Mesenteric fat pad (tissue), 1 donor: Measurements from ENCODE around the gene WDFY2. TPM values are rescaled to one million over a fixed set of nuclear protein-coding genes. Genes with fewer than 3 reads are reported as not detected.

Experiments used
- DNase-seq: peaks from one replicate; pipeline ENCODE4 v3.0.0-alpha.2; 2020; ENCODE audit warnings: low spot score
- total RNA-seq: library from RNA; stranded (reverse); fragmentation: NEBNext Ultra II Directional; extraction: Animal tissue kit (Norgen Biotek cat#: 25700); gene quantifications from one replicate; pipeline ENCODE4 v1.2.1, GENCODE V29; 2021
- donor health status: DM: yes; HTN: yes; CAD: no.

Gene WDFY2
- total RNA-seq, 1 donor from 2014 or later: 16.3 TPM

DNA sequence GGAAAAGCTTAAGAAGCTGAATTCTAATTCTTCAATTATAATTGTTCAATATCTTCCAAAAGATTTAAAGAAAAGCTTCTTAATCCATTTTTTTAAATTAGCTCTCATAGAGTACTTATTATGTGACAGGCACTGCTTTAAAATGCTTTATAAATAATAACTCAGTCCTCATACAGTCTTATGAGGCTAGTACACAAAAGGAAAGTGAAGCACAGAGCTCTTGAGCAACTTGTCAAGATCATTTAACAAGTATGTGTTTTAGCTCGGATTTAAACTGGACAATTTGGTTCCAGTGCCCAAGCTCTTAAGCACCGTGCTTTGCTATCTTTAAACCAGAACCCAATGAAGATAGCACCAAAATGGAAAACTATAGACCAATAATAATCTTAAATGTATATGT is 113.6 kb downstream of the WDFY2 start:
- no peak for DNase-seq

GRCh38 chr13:51698352-51698751 is 114.1 kb downstream of the WDFY2 start:
- no peak for DNase-seq

DNA sequence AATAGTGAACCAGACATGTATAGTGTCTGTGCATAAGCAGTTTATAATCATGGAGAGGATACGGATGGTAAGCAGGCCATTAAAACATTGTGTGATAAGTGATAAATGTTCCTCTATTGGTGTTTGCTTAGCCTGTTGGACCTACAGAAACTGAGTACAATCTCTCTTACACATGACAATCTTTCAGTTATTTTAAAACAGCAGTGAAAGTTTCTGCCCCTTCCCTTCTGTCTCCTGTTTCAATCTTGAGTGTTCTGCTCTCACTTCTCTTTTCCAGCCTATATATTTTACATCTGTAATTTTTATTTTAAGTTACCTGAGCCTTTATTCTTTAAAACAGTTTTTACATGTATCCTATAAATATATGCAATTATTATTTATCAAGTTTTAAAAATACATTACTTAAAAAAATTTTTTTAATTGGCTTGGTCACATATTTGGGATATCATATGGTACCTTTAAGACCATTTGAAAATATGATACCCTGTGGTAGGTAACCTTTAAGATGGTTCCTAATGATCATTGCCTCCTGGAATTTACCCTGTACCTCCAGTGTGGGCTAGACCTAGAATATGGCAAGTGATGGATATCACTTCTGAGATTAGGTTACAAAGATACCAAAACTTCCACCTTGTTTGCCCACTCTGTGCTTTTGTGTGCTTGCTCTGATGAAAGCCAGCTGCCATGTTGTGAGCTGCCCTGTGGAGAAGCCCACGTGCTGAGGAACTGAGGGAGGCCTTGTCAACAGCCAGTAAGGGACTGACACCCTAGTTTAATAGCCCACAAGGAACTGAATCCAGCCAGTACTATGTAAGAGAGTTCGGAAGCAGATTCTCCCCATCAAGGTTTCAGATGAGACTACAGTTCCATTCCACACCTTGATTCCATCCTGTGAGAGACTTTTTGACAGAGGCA is 120.4 kb downstream of the WDFY2 start:
- DNase-seq: no peak

DNA sequence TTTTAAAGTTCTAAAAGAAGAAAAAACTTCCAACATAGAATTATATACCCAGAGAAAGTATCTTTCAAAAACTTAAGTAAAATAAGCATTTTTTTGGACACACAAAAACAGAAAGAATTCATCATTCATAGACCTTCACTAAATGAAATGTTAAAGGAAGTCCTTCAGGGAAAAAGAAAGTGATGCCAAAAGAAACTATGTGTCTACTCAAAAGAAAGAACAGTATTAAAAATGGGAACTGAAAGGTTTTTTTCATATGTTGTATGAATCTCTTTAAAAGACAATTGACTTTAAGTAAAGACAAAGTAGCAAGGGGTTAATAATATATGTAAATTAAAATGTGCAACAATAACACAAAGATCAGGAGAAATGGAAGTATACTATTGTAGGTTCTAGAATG is 123.2 kb downstream of the WDFY2 start:
- no peak for DNase-seq

- DNase-seq: no peak
Measured at GRCh38 chr13:51713807-51714206, 129.5 kb downstream of the WDFY2 start.

- DNase-seq: no peak
Measured at GRCh38 chr13:51714663-51715168, 130.5 kb downstream of the WDFY2 start.

GRCh38 chr13:51715613-51716012 is 131.4 kb downstream of the WDFY2 start:
- no peak for DNase-seq

DNA sequence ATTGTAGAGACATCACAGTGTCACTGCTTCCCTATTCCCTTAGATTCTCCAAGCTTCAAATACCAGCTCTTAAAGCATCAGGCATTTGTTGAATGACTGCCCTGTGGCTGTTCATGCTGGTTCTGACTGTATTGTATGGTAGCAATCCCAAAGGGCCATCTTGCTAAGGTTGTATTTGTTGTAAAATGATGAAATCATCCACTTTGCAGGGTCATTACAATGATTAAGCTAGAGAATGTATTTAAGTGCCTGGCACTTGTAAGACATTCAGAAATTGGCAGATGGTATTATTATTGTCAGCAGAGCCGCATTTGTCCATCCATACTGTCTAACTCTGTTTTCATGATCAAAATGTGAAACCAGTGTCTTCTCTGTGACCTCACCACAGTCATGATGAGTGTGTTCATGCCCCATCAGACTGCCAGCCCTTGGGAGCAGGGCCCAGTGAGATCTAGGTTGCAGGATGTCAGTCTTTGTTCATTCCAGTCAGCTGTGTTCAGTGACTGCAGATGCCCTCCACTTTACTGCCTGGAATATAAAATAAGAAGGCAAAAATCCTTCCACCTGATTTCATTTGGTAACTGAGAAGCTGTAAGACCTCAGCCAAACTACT is 133.6 kb downstream of the WDFY2 start:
- no peak for DNase-seq

DNA sequence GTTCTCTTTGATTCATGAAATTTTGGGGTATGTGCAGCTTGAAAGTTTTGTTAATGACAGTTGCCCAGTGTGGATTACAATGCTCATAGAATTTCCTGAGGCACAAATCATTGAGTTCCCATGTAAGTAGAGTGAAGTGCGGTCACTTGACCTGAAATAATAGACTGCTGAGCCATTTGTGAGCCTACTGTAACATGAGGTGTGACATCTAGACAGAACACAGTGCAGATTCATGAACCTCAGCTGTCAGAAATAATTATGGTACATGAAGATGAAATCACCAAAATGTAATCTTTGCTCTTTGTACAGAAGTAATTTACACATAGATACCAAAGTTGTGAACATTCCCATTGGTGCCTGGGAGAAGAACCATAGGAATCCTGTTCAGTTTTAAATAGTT is 135.1 kb downstream of the WDFY2 start:
- DNase-seq: no peak

DNA sequence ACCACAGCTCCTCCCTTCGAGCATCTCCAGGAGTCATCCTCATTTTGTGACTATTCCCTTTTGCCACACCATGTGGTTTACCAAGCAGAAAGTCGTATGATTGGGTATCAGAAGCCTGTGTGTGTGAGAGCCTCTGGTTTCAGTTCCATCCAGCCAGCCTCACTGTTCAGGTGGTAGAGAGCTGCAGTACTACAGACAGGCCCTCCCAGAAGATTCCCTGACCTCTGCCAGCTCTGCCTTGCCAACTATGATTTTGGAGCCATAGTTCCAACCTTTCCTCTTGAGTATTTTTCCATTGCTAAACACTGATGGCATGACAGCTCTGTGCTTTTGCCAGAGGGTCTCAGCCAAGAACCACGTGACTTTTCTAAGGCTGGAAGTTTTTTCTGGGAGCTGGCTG is 137.2 kb downstream of the WDFY2 start:
- DNase-seq: no peak

GRCh38 chr13:51723529-51723928 is 139.3 kb downstream of the WDFY2 start:
- no peak for DNase-seq

DNA sequence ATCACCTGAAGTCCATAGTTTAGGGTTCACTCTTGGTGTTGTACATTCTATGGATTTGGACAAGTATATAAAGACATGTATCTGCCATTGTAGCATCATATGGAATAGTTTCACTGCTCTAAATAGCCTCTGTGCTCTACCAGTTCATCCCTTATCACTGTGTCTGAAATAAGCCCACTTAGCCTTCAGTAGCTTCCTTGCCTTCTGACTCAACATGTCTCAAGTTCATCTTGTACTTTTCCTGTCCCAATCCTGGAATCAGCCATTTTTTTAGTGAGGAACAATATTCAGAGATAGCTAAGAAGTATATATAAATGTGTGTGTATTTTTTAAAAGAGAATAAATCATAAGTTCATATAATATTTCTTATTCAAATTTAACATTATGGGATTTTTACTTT is 140.5 kb downstream of the WDFY2 start:
- no peak for DNase-seq

DNA sequence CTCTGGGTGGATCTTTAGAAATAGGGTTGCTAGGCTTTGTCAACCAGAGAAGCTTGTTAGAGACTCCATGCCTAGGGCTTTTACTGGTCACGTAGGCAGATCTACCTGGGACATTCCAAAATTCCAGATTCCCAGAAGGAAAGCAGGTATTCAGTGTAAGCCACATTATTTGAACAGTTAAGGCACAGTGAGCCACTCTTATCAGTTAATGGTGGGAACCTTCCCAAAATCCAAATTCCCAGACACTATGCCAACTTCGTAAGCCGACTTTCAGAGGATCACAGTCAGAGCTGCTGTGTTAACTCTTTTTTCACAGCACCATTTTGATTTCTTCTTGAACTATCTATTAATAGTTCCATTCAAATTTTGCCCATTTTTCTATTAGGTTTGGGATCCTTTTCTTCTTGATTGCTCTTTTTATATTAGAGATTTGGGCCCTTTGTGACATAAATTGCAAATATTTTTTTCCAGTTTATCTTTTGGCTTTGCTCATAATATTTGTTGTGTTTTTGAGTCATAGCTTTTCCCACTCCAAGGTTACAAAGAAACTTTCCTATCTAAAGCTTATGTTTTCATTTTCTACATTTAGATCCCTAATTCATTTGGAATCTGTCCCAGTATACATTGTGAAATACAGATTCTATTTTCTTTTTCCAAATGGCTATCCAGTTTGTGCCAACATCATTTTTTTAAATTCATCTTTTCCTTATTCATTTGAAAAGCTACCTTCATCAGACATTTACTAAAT is 142.4 kb downstream of the WDFY2 start:
- DNase-seq: no peak

DNA sequence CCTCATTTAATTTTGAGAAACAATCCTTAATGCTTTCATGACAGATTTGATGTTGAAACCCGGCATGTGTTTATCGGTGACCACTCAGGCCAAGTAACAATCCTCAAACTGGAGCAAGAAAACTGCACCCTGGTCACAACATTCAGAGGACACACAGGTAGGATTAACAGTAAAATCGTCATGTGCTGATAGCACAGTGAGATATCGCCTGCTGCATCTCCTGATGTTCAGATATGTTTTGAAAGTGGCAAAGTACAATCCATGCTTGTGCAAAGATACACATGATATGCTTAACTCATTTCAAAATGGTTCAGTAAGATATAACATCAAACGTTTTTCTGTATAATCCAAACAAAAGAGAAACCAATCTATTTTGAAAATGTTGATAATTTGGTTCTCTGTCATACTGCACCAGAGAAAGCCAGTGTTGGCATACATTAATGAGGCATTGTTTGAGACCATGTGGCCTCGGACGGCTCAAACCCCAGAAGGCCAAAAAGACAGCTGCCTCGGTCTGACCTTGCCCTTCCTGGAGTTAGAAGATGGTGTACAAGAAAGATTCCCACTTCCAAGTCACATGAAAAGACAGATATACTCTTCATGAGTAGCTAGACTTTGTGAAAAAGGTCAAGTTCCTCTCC is 143.5 kb downstream of the WDFY2 start:
- no peak for DNase-seq

DNA sequence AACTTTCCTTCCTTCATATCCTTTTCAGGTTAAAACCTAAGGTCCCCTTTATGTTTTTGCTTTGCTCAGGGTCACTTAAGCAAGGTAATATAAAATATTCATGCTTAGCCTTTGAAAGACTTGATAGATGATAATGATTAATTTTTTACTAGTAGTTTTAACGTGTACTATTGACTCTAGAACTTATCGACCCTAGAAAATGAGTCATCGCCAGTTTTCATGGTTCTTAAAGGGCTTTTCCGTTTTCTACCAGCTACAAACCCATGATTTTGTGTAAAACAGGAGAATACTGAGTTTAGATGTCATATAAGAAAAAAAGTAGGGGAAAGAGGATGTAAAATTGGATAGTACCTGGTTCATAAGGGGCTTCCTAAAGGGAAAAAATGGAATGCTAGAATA is 144.0 kb downstream of the WDFY2 start:
- no peak for DNase-seq

DNA sequence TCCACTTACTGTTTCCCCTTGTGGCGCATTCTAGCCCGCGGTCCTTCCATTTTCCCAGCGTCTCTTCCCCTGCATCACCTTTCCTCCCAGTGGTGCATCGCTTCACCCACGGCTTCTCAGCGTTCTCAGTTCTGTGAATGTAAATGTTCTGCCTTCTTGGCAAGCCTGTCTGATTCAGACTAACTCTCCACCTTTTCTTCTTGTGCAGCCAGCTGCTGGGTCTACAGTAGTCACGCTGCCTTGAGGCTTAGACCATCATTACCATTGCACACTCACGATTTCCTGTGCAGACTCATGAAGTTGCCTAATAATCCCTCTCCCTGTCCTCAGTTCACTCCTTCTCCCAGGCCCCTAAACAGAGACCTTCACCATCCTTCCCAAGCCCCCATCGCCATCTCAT is 144.7 kb downstream of the WDFY2 start:
- no peak for DNase-seq

GRCh38 chr13:51729866-51730553 is 145.7 kb downstream of the WDFY2 start:
- no peak for DNase-seq

GRCh38 chr13:51730927-51731326 is 146.7 kb downstream of the WDFY2 start:
- no peak for DNase-seq

GRCh38 chr13:51731759-51732158 is 147.5 kb downstream of the WDFY2 start:
- DNase-seq: no peak

DNA sequence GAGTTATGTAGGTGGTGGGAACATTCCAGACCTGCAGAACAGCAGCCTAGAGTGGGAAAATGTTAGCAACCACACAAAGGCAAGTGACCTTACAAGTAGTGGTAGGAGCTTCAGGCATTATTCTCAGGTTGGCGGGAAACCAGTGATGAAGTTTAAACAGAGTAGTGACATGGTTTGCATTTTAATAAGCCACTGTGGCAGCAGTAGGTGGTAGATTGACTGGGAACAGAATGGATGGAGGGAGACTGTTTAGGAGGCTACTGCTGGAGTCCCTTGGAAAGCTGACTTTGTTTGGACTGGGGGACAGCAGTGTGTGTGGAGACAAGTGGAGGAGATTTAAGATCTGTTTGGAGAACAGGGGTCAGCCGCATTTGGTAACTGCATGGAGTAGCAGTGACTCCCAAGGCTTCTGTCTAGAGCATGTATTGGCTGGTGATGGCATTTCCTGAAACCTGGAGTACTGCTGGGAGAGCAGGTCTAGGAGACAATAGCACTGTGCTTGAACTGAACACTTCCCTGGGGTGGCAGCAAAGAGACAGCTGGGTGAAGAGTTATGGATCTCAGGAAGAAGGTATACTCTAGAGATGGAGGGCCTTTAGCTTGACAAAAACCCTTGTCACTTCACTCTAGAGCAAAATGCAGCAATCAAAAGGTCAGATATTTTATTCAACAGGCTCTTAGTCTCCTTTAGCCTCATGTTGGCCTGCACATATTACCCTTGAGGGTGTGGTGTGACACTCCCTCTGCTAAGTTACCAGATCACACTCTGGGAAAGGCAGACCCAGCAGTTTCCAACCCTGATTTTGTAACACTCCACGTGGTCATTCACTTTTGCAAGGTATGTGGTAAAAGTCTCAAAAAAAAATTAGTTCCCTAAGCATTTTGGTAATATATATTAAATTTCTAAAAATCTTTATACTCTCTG is 149.4 kb downstream of the WDFY2 start:
- no peak for DNase-seq
